Hepatocyte (in vitro differentiated cells): ENCODE results near the gene UNKL. TPM values are rescaled to one million over a fixed set of nuclear protein-coding genes. Genes with fewer than 3 reads are reported as not detected.

Experiments used
- DNase-seq: peaks from one replicate; pipeline ENCODE4 v3.0.0-alpha.2; 2016; ENCODE audit warnings: low spot score
- H2AFZ ChIP-seq: fragments of 200-600 bp; sonication (generic); 2 replicates; pipeline ENCODE4 v1.6.0; 2016; ENCODE audit warnings: antibody characterized with exemption, mild to moderate bottlenecking
- H3K27ac ChIP-seq: fragments of 200-600 bp; sonication (generic); 2 replicates; pipeline ENCODE4 v1.5.1; 2016; ENCODE audit warnings: mild to moderate bottlenecking
- H3K27me3 ChIP-seq: fragments of 200-600 bp; sonication (generic); 2 replicates; pipeline ENCODE4 v1.6.1; 2016
- H3K36me3 ChIP-seq: fragments of 200-600 bp; sonication (generic); replicated peaks from 2 replicates; pipeline ENCODE4 v1.5.1; 2016; ENCODE audit warnings: low read depth; ENCODE audit not compliant: insufficient read depth
- H3K4me1 ChIP-seq: fragments of 200-600 bp; sonication (generic); 2 replicates; pipeline ENCODE4 v1.5.1; 2016; ENCODE audit warnings: mild to moderate bottlenecking, moderate library complexity; ENCODE audit not compliant: insufficient read depth
- H3K4me2 ChIP-seq: fragments of 200-600 bp; sonication (generic); 2 replicates; pipeline ENCODE4 v1.6.0; 2016
- H3K4me3 ChIP-seq: fragments of 200-600 bp; sonication (generic); 2 replicates; pipeline ENCODE4 v1.5.1; 2016; ENCODE audit warnings: mild to moderate bottlenecking
- H3K79me2 ChIP-seq: fragments of 200-600 bp; sonication (generic); 2 replicates; pipeline ENCODE4 v1.6.0; 2017; ENCODE audit warnings: mild to moderate bottlenecking
- H3K9me2 ChIP-seq: fragments of 200-600 bp; sonication (generic); replicated peaks from 2 replicates; pipeline ENCODE4 v1.6.0; 2017; ENCODE audit warnings: mild to moderate bottlenecking; ENCODE audit not compliant: insufficient read depth
- H3K9me3 ChIP-seq: fragments of 200-600 bp; sonication (generic); 2 replicates; pipeline ENCODE4 v1.5.1; 2016; ENCODE audit warnings: low read depth, mild to moderate bottlenecking
- H4K20me1 ChIP-seq: fragments of 200-600 bp; sonication (generic); 2 replicates; pipeline ENCODE4 v1.6.0; 2016; ENCODE audit warnings: mild to moderate bottlenecking; ENCODE audit not compliant: insufficient read depth, poor library complexity, severe bottlenecking
- EZH2 ChIP-seq: fragments of 200-600 bp; sonication (generic); IDR thresholded peaks from 2 replicates; pipeline ENCODE4 v1.6.1; 2016; ENCODE audit warnings: antibody characterized with exemption, mild to moderate bottlenecking, borderline replicate concordance
- EZH2phosphoT487 ChIP-seq: fragments of 200-600 bp; sonication (generic); IDR thresholded peaks from one replicate; pipeline ENCODE4 v1.6.1; 2018; ENCODE audit warnings: antibody characterized with exemption, mild to moderate bottlenecking, low read depth, moderate library complexity; ENCODE audit not compliant: unreplicated experiment, severe bottlenecking
- WGBS: methylation state at CpG from one replicate; pipeline ENCODE4 v1.1.6; 2016; ENCODE audit warnings: low lambda C conversion rate; ENCODE audit errors: missing lambda C conversion rate; 5-methylcytosine and 5-hydroxymethylcytosine counted together
- polyA plus RNA-seq: library from polyadenylated mRNA; unstranded; fragments of >200 nt; fragmentation: Nextera tagmentation; extraction: Ambion mirVana; gene quantifications from 2 replicates; pipeline ENCODE4 v1.2.1, GENCODE V29; 2016
- total RNA-seq: library from RNA; depleted of rRNA; stranded (reverse); fragments of >200 nt; gene quantifications from 2 replicates; pipeline ENCODE4 v1.2.3, GENCODE V29; 2014
- TF ChIP-seq, protein P1 (sequence below): fragments of 200-600 bp; sonication (generic); IDR thresholded peaks from 2 replicates; pipeline ENCODE4 v1.5.1; 2016; ENCODE audit warnings: antibody characterized with exemption, mild to moderate bottlenecking; ENCODE audit not compliant: poor library complexity

Gene UNKL
- total and polyA plus RNA-seq, 2 experiments from 2014 or later = 8.5 to 10.3 TPM

DNA sequence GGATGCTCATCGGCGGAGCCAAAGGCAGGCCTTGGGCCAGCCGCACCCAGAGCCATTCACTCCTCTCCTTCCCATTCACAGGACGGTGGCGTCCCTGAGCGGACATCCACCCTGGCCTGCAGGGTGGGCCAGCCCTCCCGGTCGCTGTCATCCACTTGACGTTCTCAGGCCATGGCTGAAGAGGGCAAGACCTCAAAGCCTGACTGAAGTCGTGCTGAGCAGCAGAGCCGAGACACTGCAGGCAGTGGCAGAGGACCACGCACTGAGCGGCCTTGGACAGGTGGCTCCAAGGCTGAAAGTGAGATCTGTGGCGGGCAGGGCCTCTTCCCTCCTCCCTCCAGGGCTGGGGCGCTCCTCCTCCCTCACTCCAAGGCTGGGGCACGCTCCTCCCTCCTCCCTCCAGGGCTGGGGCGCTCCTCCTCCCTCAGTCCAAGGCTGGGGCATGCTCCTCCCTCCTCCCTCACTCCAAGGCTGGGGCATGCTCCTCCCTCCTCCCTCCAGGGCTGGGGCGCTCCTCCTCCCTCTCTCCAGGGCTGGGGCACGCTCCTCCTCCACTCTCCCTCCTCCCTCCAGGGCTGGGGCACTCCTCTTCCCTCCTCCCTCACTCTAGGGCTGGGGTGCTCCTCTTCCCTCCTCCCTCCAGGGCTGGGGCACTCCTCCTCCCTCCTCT lies 38.6 kb downstream of the UNKL start:
- 95% methylated on average over 17 of the region's 19 CpGs for WGBS
- Histone ChIP-seq H3K79me2 (no peaks in the 10 kb centered on the region), H3K4me2 (no peak overlapping the region), H3K9me2 (no peaks in the 10 kb centered on the region), H3K4me1 (peaks cover 7% of the 10 kb centered on the region), H3K4me3 (no peak overlapping the region), H3K9me3 (no peaks in the 10 kb centered on the region), H3K36me3 (no peaks in the 10 kb centered on the region), H3K27ac (no peak overlapping the region), H4K20me1 (peaks cover 20% of the 10 kb centered on the region), H2AFZ (no peak overlapping the region), H3K27me3 (no peaks in the 10 kb centered on the region)
- no peak for DNase-seq
- TF ChIP-seq EZH2 (no peak), EZH2phosphoT487 (no peak)
- TF ChIP-seq, protein P1, sequence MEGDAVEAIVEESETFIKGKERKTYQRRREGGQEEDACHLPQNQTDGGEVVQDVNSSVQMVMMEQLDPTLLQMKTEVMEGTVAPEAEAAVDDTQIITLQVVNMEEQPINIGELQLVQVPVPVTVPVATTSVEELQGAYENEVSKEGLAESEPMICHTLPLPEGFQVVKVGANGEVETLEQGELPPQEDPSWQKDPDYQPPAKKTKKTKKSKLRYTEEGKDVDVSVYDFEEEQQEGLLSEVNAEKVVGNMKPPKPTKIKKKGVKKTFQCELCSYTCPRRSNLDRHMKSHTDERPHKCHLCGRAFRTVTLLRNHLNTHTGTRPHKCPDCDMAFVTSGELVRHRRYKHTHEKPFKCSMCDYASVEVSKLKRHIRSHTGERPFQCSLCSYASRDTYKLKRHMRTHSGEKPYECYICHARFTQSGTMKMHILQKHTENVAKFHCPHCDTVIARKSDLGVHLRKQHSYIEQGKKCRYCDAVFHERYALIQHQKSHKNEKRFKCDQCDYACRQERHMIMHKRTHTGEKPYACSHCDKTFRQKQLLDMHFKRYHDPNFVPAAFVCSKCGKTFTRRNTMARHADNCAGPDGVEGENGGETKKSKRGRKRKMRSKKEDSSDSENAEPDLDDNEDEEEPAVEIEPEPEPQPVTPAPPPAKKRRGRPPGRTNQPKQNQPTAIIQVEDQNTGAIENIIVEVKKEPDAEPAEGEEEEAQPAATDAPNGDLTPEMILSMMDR = no peak

DNA sequence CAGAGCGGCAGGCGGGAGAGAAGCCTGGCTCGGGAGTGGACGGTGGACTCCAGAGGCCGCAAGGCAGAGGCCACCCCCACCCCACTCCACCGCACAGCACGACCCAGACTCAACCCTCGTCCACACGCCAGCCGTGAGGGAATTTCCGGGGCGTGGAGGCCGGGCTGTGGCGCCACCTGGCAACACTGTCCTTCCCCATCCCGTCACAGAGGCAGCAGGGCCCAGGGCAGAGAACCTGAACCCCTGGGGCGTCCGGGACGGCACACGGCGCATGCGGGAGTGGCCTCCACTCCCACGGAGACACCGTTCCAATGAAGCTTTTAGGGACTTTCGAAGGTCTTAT lies 39.2 kb downstream of the UNKL start:
- H3K27ac ChIP-seq = no peak overlapping the region
- H3K9me3 ChIP-seq = no peaks in the 10 kb centered on the region
- peaks cover 7% of the 10 kb centered on the region for H3K4me1 ChIP-seq
- no peaks in the 10 kb centered on the region for H3K27me3 ChIP-seq
- H3K79me2 ChIP-seq = no peaks in the 10 kb centered on the region
- no peak overlapping the region for H2AFZ ChIP-seq
- DNase-seq = no peak
- 96% methylated on average over 21 of the region's 24 CpGs for WGBS
- no peaks in the 10 kb centered on the region for H3K36me3 ChIP-seq
- no peak for TF ChIP-seq EZH2
- TF ChIP-seq, protein P1 = no peak
- TF ChIP-seq EZH2phosphoT487 = no peak
- H4K20me1 ChIP-seq = peaks cover 20% of the 10 kb centered on the region
- H3K4me2 ChIP-seq = no peak overlapping the region
- H3K4me3 ChIP-seq = no peak overlapping the region
- no peaks in the 10 kb centered on the region for H3K9me2 ChIP-seq

DNA sequence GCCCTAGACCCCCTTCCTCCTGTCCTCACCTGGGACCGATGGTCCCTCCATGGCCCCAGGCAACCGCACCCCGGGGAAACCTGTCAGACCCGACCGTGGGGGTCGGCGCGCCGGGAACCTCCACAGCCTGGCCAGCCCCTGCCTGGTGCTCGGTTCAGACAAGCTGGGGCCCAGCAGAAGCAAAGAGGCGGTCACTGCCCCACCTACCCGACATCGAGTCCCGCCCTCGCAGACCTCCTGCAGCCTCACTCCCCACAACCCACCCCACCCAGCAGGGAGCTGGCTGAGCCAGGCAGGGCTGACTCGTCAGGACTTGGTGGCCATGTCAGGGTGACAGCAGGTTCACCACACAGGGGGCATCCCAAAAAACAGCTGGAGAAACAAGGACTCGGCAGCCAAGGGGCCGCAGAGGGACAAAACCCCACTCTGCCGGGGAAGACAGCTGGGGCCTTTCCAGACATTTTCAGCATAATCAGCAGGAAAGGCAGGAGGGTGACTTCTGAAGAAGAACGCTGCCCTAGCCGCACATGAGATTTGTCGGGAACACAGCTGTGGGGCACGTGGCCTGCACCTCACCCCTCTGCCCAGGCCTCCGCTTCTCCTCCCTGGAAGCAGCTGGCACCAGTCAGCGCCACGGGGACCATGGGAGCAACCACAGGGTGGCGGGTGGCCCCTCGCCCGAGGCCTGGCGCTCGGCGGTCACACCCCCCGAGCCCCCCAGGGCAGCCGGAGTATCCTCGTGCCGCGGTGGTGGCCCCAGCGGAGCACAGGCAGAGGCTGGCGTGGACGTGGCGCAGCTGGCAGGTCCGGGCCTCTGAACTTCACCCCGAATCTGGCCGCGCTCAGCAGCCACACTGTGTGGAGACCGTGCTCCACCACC lies 39.8 kb downstream of the UNKL start:
- no peaks in the 10 kb centered on the region for H3K79me2 ChIP-seq
- DNase-seq = no peak
- no peaks in the 10 kb centered on the region for H3K27me3 ChIP-seq
- no peaks in the 10 kb centered on the region for H3K9me2 ChIP-seq
- peaks cover 20% of the 10 kb centered on the region for H4K20me1 ChIP-seq
- peaks cover 7% of the 10 kb centered on the region for H3K4me1 ChIP-seq
- H3K36me3 ChIP-seq = no peaks in the 10 kb centered on the region
- WGBS = 95% methylated on average over 37 of the region's 46 CpGs
- H3K4me3 ChIP-seq = no peak overlapping the region
- H3K9me3 ChIP-seq = no peaks in the 10 kb centered on the region
- TF ChIP-seq, protein P1 = no peak
- no peak for TF ChIP-seq EZH2phosphoT487
- TF ChIP-seq EZH2 = no peak
- no peak overlapping the region for H3K27ac ChIP-seq
- H2AFZ ChIP-seq = no peak overlapping the region
- H3K4me2 ChIP-seq = no peak overlapping the region
